ENCODE data around the gene KCNK6. TPM values are rescaled to one million over a fixed set of nuclear protein-coding genes. Genes with fewer than 3 reads are reported as not detected.
A peak's percentile ranks its signal among the peaks of the same experiment; 100 is the strongest.

Gene KCNK6
- total RNA-seq, 1 donor from 2014 or later = 29.2 TPM

- Mint-ChIP-seq H3K36me3 (ENCODE audit: low read depth) (no peaks in the 10 kb centered on the region), H3K4me1 (ENCODE audit: low read depth) (peaks cover 11% of the 10 kb centered on the region), H3K4me3 (ENCODE audit: unreplicated experiment) (no peak overlapping the region), H3K9me3 (ENCODE audit: low read depth) (no peaks in the 10 kb centered on the region), H3K27ac (ENCODE audit: unreplicated experiment) (no peak overlapping the region), H3K27me3 (ENCODE audit: low read depth) (peaks cover 38% of the 10 kb centered on the region)
- no peak for TF ChIP-seq CTCF (IDR thresholded peaks at IDR 0.05)
- DNase-seq (ENCODE audit: low spot score) = no peak
Observed at GRCh38 chr19:38359242-38360021, 39.8 kb downstream of the KCNK6 start.

GRCh38 chr19:38360351-38360750, 40.7 kb downstream of the KCNK6 start:
- no peaks in the 10 kb centered on the region for H3K36me3 Mint-ChIP-seq (ENCODE audit: low read depth)
- peaks cover 36% of the 10 kb centered on the region for H3K27me3 Mint-ChIP-seq (ENCODE audit: low read depth)
- DNase-seq (ENCODE audit: low spot score) = no peak
- TF ChIP-seq CTCF (IDR thresholded peaks at IDR 0.05) = no peak
- H3K4me3 Mint-ChIP-seq (ENCODE audit: unreplicated experiment) = peak overlapping the region; percentile 78
- no peak overlapping the region for H3K27ac Mint-ChIP-seq (ENCODE audit: unreplicated experiment)
- H3K4me1 Mint-ChIP-seq (ENCODE audit: low read depth) = peaks cover 11% of the 10 kb centered on the region
- no peaks in the 10 kb centered on the region for H3K9me3 Mint-ChIP-seq (ENCODE audit: low read depth)

- no peaks in the 10 kb centered on the region for H3K36me3 Mint-ChIP-seq (ENCODE audit: low read depth)
- H3K4me1 Mint-ChIP-seq (ENCODE audit: low read depth) = peaks cover 11% of the 10 kb centered on the region
- no peak overlapping the region for H3K27ac Mint-ChIP-seq (ENCODE audit: unreplicated experiment)
- no peaks in the 10 kb centered on the region for H3K9me3 Mint-ChIP-seq (ENCODE audit: low read depth)
- no peak for TF ChIP-seq CTCF (IDR thresholded peaks at IDR 0.05)
- peaks cover 32% of the 10 kb centered on the region for H3K27me3 Mint-ChIP-seq (ENCODE audit: low read depth)
- peak overlapping the region; percentile 78 for H3K4me3 Mint-ChIP-seq (ENCODE audit: unreplicated experiment)
- DNase-seq (ENCODE audit: low spot score) = no peak
Observed at GRCh38 chr19:38360839-38361631, 41.4 kb downstream of the KCNK6 start.

- Mint-ChIP-seq H3K36me3 (ENCODE audit: low read depth) (no peaks in the 10 kb centered on the region), H3K27me3 (ENCODE audit: low read depth) (peaks cover 29% of the 10 kb centered on the region), H3K9me3 (ENCODE audit: low read depth) (no peaks in the 10 kb centered on the region), H3K27ac (ENCODE audit: unreplicated experiment) (no peak overlapping the region), H3K4me3 (ENCODE audit: unreplicated experiment) (peak overlapping the region; percentile 78), H3K4me1 (ENCODE audit: low read depth) (peaks cover 11% of the 10 kb centered on the region)
- TF ChIP-seq CTCF (IDR thresholded peaks at IDR 0.05) = peak; percentile 38
- no peak for DNase-seq (ENCODE audit: low spot score)
Observed at GRCh38 chr19:38361633-38362075, 42.0 kb downstream of the KCNK6 start.

Data from chondrocyte (in vitro differentiated cells).